ENCODE results near the gene CCDC14.
A peak's percentile ranks its signal among the peaks of the same experiment; 100 is the strongest.
"Not testable (repeated sequence)": the region's sequence is repeated elsewhere in the genome, so short reads cannot be mapped to it uniquely, and the experiment has no call there.

Gene CCDC14

GRCh38 chr3:123892195-123892594 lies 68.8 kb downstream of the CCDC14 start:
- no peak for DNase-seq

- DNase-seq, result not testable (repeated sequence)
Observed at GRCh38 chr3:123890991-123891390, 70.0 kb downstream of the CCDC14 start.

GRCh38 chr3:123890162-123890561 lies 70.9 kb downstream of the CCDC14 start:
- DNase-seq, result not testable (repeated sequence)

- no peak for DNase-seq
Observed at GRCh38 chr3:123884993-123885392, 76.0 kb downstream of the CCDC14 start.

- DNase-seq, result peak; percentile 74
Observed at GRCh38 chr3:123884203-123884831, 76.7 kb downstream of the CCDC14 start, which contains the start of gene MYLK. TSS of gene MYLK (minus strand) at chr3:123884332. CDS start at chr3:123793841, 90,491 bp downstream.

GRCh38 chr3:123883701-123884202 lies 77.3 kb downstream of the CCDC14 start:
- no peak for DNase-seq

- no peak for DNase-seq
Observed at GRCh38 chr3:123883111-123883510, 77.9 kb downstream of the CCDC14 start.

- DNase-seq, result no peak
Observed at GRCh38 chr3:123881771-123882170, 79.3 kb downstream of the CCDC14 start.

GRCh38 chr3:123880998-123881561 lies 79.9 kb downstream of the CCDC14 start:
- DNase-seq, result peak; percentile 29

GRCh38 chr3:123878807-123879206 lies 82.2 kb downstream of the CCDC14 start:
- DNase-seq, result no peak

GRCh38 chr3:123877965-123878364 lies 83.1 kb downstream of the CCDC14 start:
- DNase-seq, result no peak

GRCh38 chr3:123877466-123877865 lies 83.6 kb downstream of the CCDC14 start:
- no peak for DNase-seq

- DNase-seq, result no peak
Observed at GRCh38 chr3:123876858-123877257, 84.2 kb downstream of the CCDC14 start.

- DNase-seq, result no peak
Observed at GRCh38 chr3:123872621-123873020, 88.4 kb downstream of the CCDC14 start.

- DNase-seq, result peak; percentile 76
Observed at GRCh38 chr3:123871946-123872345, 89.1 kb downstream of the CCDC14 start.

GRCh38 chr3:123870033-123870432 lies 91.0 kb downstream of the CCDC14 start:
- DNase-seq, result no peak

- no peak for DNase-seq
Observed at GRCh38 chr3:123869165-123869564, 91.9 kb downstream of the CCDC14 start.

- DNase-seq, result no peak
Observed at GRCh38 chr3:123864706-123865105, 96.3 kb downstream of the CCDC14 start.
